GM23338 (cell line): ENCODE measurements around the gene KRTCAP3. TPM values are rescaled to one million over a fixed set of nuclear protein-coding genes. Genes with fewer than 3 reads are reported as not detected.
A peak's percentile ranks its signal among the peaks of the same experiment; 100 is the strongest.

Experiments used
- ATAC-seq: fragments of 200-7000 bp; cut with Tn5 transposase; 3 replicates; pipeline ENCODE4 v1.9.1; 2020
- DNase-seq: peaks from one replicate; pipeline ENCODE4 v3.0.0-alpha.2; 2015; ENCODE audit warnings: low spot score
- H2AFZ ChIP-seq: fragments of 200-600 bp; sonication (generic); 2 replicates; pipeline ENCODE4 v1.8.0; 2016; ENCODE audit warnings: antibody characterized with exemption, mild to moderate bottlenecking, moderate library complexity
- H3F3A ChIP-seq: fragments of 200-600 bp; sonication (generic); replicated peaks from 2 replicates; pipeline ENCODE4 v1.8.0; 2017; ENCODE audit warnings: antibody characterized with exemption, mixed run types, low read depth
- H3K27ac ChIP-seq: fragments of 200-600 bp; sonication (generic); 2 replicates; pipeline ENCODE4 v1.6.1; 2016; ENCODE audit warnings: low read depth
- H3K27me3 ChIP-seq: fragments of 200-600 bp; sonication (generic); 2 replicates; pipeline ENCODE4 v1.8.0; 2016; ENCODE audit warnings: mild to moderate bottlenecking, mixed run types, moderate library complexity; ENCODE audit not compliant: insufficient read depth
- H3K36me3 ChIP-seq: fragments of 200-600 bp; sonication (generic); 2 replicates; pipeline ENCODE4 v1.8.0; 2016; ENCODE audit warnings: mild to moderate bottlenecking; ENCODE audit not compliant: insufficient read depth
- H3K4me1 ChIP-seq: fragments of 200-600 bp; sonication (generic); 2 replicates; pipeline ENCODE4 v1.8.0; 2016; ENCODE audit warnings: mild to moderate bottlenecking, moderate library complexity; ENCODE audit not compliant: insufficient read depth
- H3K4me2 ChIP-seq: fragments of 200-600 bp; sonication (generic); 2 replicates; pipeline ENCODE4 v1.7.1; 2017; ENCODE audit warnings: mixed run types
- H3K4me3 ChIP-seq: fragments of 200-600 bp; sonication (generic); 2 replicates; pipeline ENCODE4 v1.6.1; 2016; ENCODE audit warnings: mixed run types
- H3K79me2 ChIP-seq: fragments of 200-600 bp; sonication (generic); replicated peaks from 2 replicates; pipeline ENCODE4 v1.8.0; 2017; ENCODE audit warnings: mild to moderate bottlenecking; ENCODE audit not compliant: insufficient read depth
- H3K9me2 ChIP-seq: fragments of 200-600 bp; sonication (generic); 2 replicates; pipeline ENCODE4 v1.8.0; 2017; ENCODE audit not compliant: insufficient read depth
- H4K20me1 ChIP-seq: fragments of 200-600 bp; sonication (generic); replicated peaks from 2 replicates; pipeline ENCODE4 v1.8.0; 2017; ENCODE audit warnings: mild to moderate bottlenecking; ENCODE audit not compliant: insufficient read depth
- H3K27ac Mint-ChIP-seq: 2 replicates; pipeline ENCODE4 v1.8.0; 2020; ENCODE audit warnings: inconsistent platforms, mild to moderate bottlenecking, moderate library complexity, mixed read lengths
- H3K27me3 Mint-ChIP-seq: 3 replicates; pipeline ENCODE4 v1.8.0; 2022; ENCODE audit warnings: low read depth, mild to moderate bottlenecking, moderate library complexity, mixed read lengths, inconsistent platforms; ENCODE audit not compliant: insufficient read depth, poor library complexity
- H3K36me3 Mint-ChIP-seq: 3 replicates; pipeline ENCODE4 v1.8.0; 2021; ENCODE audit warnings: low read depth, mild to moderate bottlenecking, inconsistent platforms, moderate library complexity, mixed read lengths
- H3K4me1 Mint-ChIP-seq: 3 replicates; pipeline ENCODE4 v1.8.0; 2020; ENCODE audit warnings: mild to moderate bottlenecking, inconsistent platforms, mixed read lengths
- H3K4me3 Mint-ChIP-seq: 3 replicates; pipeline ENCODE4 v1.8.0; 2021; ENCODE audit warnings: moderate library complexity, mild to moderate bottlenecking, inconsistent platforms, mixed read lengths
- H3K9me3 Mint-ChIP-seq: 3 replicates; pipeline ENCODE4 v1.8.0; 2020; ENCODE audit warnings: moderate library complexity, mild to moderate bottlenecking, inconsistent platforms, mixed read lengths
- CTCF ChIP-seq, 2 experiments: fragments of 200-600 bp in 1 of 2; sonication (generic) in 1 of 2; conservative IDR thresholded peaks; 2 replicates each; pipeline versions ENCODE4 v1.5.1 to v1.6.1; 2016 to 2017; ENCODE audit warnings: antibody characterized with exemption in 2 of 2, low read depth in 2 of 2, mild to moderate bottlenecking in 2 of 2, moderate library complexity in 1 of 2
- ETS1 ChIP-seq: IDR thresholded peaks from 2 replicates; pipeline ENCODE4 v1.6.1; 2016; ENCODE audit warnings: antibody characterized with exemption
- EZH2 ChIP-seq: fragments of 200-600 bp; sonication (generic); IDR thresholded peaks from one replicate; pipeline ENCODE4 v1.8.0; 2017; ENCODE audit warnings: antibody characterized with exemption, mild to moderate bottlenecking, low read depth; ENCODE audit not compliant: unreplicated experiment
- JUNB ChIP-seq: IDR thresholded peaks from one replicate; pipeline ENCODE4 v1.6.1; 2016; ENCODE audit warnings: antibody characterized with exemption; ENCODE audit not compliant: unreplicated experiment
- NANOG ChIP-seq: IDR thresholded peaks from 2 replicates; pipeline ENCODE4 v1.6.1; 2016; ENCODE audit warnings: antibody characterized with exemption, borderline replicate concordance
- ZNF114 ChIP-seq: fragments of 250-450 bp; sonication (Bioruptor Pico); IDR thresholded peaks from 2 replicates; pipeline ENCODE4 v1.5.0; 2020; ENCODE audit warnings: mild to moderate bottlenecking, moderate library complexity
- polyA plus RNA-seq: library from polyadenylated mRNA; unstranded; fragments of >200 nt; fragmentation: Nextera tagmentation; extraction: Ambion mirVana; gene quantifications from 2 replicates; pipeline ENCODE4 v1.2.1, GENCODE V29; 2016
- total RNA-seq: library from RNA; depleted of rRNA; stranded (reverse); fragments of >200 nt; shearing (Covaris generic); gene quantifications from 2 replicates; pipeline ENCODE4 v1.2.3, GENCODE V29; 2014

KRTCAP3 gene
- total and polyA plus RNA-seq, 2 experiments from 2014 or later = 15.8 to 52.4 TPM

- H3K79me2 ChIP-seq = peaks cover 62% of the 10 kb centered on the region
- H3F3A ChIP-seq = peaks cover 3% of the 10 kb centered on the region; the same call in 1 of the 2 replicates
- H3K27me3 Mint-ChIP-seq = peaks cover 16% of the 10 kb centered on the region
Measured at GRCh38 chr2:27407798-27408491, 34.2 kb upstream of the KRTCAP3 start.

GRCh38 chr2:27408601-27409320 is 33.4 kb upstream of the KRTCAP3 start:
- Mint-ChIP-seq H3K9me3 (peaks cover 5% of the 10 kb centered on the region; the same call in 1 of the 3 replicates), H3K36me3 (peaks cover 34% of the 10 kb centered on the region), H3K4me1 (peaks cover 13% of the 10 kb centered on the region; the same call in 2 of the 3 replicates), H3K27me3 (peaks cover 12% of the 10 kb centered on the region), H3K4me3 (peak overlapping the region; percentile 87), H3K27ac (peak overlapping the region; percentile 31; the same call in 1 of the 2 replicates)
- Histone ChIP-seq H3K4me3 (peak overlapping the region; percentile 64), H3K27ac (peak overlapping the region; percentile 91), H3K4me1 (peaks cover 23% of the 10 kb centered on the region; the same call in 1 of the 2 replicates), H2AFZ (peak overlapping the region; percentile 72; the same call in 1 of the 2 replicates), H4K20me1 (peaks cover 33% of the 10 kb centered on the region), H3K9me2 (peaks cover 10% of the 10 kb centered on the region; the same call in 1 of the 2 replicates), H3K79me2 (peaks cover 54% of the 10 kb centered on the region), H3F3A (peaks cover 3% of the 10 kb centered on the region; the same call in 1 of the 2 replicates), H3K36me3 (0 out of 2 replicates have a peak, but pooled peaks cover 8% of the 10 kb centered on the region), H3K27me3 (no peaks in the 10 kb centered on the region), H3K4me2 (peak overlapping the region; percentile 90)
- ATAC-seq (peak; percentile 67), DNase-seq (peak; percentile 66)
- TF ChIP-seq NANOG (no peak), JUNB (no peak), ETS1 (no peak), EZH2 (no peak)

More at GRCh38 chr2:27407798-27408491, 34.2 kb upstream of the KRTCAP3 start:
- H3K27ac Mint-ChIP-seq = peak overlapping the region; percentile 28; the same call in 1 of the 2 replicates
- H3K36me3 ChIP-seq = 0 out of 2 replicates have a peak, but pooled peaks cover 8% of the 10 kb centered on the region
- no peak overlapping the region for H2AFZ ChIP-seq
- H3K27me3 ChIP-seq = no peaks in the 10 kb centered on the region
- H3K4me3 Mint-ChIP-seq = peak overlapping the region; percentile 87
- H3K9me3 Mint-ChIP-seq = peaks cover 5% of the 10 kb centered on the region; the same call in 1 of the 3 replicates
- H3K36me3 Mint-ChIP-seq = peaks cover 39% of the 10 kb centered on the region
- peaks cover 13% of the 10 kb centered on the region; the same call in 2 of the 3 replicates for H3K4me1 Mint-ChIP-seq
- peak overlapping the region; percentile 64 for H3K4me3 ChIP-seq
- ATAC-seq = peak; percentile 52
- DNase-seq = peak; percentile 94
- peaks cover 23% of the 10 kb centered on the region for H3K4me1 ChIP-seq
- H4K20me1 ChIP-seq = peaks cover 41% of the 10 kb centered on the region
- peak overlapping the region; percentile 90 for H3K4me2 ChIP-seq
- peaks cover 10% of the 10 kb centered on the region; the same call in 1 of the 2 replicates for H3K9me2 ChIP-seq
- TF ChIP-seq NANOG = no peak
- TF ChIP-seq CTCF (conservative IDR thresholded peaks at IDR 0.05; ENCODE audit: low read depth in 2 of 2) = peak; percentile 65 to 70
- no peak for TF ChIP-seq JUNB
- no peak for TF ChIP-seq ZNF114 (CRISPR knock-in tag)
- H3K27ac ChIP-seq = 0 out of 2 replicates have a peak overlapping the region, but pooled peaks have one; percentile 12
